LoVo (cell line): ENCODE measurements around the gene SPAG9.
"Not testable (repeated sequence)": the region's sequence is repeated elsewhere in the genome, so short reads cannot be mapped to it uniquely, and the experiment has no call there.

Source experiments
- DNase-seq: peaks from one replicate; pipeline ENCODE4 v3.0.0-alpha.2; 2016; ENCODE audit warnings: low spot score

SPAG9 gene

DNA sequence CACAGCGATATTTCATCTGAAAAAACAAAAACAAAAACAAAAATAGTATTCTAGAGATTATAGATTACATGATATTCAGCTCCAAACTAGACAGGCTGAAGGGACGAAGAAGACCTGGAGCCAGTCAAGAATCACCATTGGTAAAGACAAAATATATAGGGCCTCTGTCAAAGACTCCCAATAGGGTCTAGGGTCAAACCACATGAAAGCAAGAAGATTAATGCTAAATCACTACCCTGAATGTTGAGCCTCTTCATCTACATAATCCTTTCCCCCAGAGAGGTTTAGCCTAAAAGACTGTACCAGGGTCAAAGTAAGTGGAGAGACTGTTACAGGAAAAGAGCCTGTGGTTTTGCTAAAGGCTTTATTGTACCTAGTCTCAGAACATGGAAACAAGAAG is 21.9 kb upstream of the SPAG9 start:
- no peak for DNase-seq

DNA sequence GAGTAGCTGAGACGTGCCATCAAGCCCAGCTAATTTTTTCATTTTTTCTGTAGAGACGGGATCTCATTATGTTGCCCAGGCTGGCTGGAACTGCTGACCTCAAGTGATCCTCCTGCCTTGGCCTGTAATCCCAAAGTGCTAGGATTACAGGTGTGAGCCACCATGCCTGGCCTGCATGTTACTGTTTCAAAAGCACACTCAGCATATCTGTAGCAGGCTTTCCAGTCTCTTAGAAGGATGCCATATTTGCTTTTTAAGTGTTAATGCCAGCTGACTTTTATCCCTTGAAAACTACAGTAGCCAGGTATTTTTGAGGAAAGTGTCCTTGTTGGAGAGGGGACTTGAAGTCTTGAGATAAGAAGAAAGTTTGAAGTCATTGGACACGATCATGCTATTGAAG is 15.3 kb upstream of the SPAG9 start:
- no peak for DNase-seq

DNA sequence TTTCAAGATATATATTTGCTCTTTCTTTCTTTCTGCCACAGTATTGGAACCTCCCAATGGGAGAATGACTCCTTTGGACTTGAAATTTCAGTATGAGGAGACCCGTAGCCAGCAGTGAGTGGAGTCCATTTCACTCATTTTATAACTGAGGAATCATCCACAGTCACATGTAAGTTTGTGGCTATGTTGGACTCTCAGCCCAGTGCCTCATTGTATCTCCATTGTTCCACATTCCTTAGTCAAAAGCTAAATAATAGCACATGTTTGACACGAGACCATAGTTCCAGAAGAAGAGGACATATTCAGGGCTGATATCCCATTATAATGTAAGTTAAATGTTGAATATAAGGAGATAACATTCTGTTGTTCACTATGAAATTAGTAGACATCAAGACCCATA is 12.7 kb upstream of the SPAG9 start:
- DNase-seq: no peak

- DNase-seq: peak; percentile 42
Measured at GRCh38 chr17:51132964-51133319, 12.3 kb upstream of the SPAG9 start.

GRCh38 chr17:51128076-51128475 is 7.4 kb upstream of the SPAG9 start:
- DNase-seq: no peak

DNA sequence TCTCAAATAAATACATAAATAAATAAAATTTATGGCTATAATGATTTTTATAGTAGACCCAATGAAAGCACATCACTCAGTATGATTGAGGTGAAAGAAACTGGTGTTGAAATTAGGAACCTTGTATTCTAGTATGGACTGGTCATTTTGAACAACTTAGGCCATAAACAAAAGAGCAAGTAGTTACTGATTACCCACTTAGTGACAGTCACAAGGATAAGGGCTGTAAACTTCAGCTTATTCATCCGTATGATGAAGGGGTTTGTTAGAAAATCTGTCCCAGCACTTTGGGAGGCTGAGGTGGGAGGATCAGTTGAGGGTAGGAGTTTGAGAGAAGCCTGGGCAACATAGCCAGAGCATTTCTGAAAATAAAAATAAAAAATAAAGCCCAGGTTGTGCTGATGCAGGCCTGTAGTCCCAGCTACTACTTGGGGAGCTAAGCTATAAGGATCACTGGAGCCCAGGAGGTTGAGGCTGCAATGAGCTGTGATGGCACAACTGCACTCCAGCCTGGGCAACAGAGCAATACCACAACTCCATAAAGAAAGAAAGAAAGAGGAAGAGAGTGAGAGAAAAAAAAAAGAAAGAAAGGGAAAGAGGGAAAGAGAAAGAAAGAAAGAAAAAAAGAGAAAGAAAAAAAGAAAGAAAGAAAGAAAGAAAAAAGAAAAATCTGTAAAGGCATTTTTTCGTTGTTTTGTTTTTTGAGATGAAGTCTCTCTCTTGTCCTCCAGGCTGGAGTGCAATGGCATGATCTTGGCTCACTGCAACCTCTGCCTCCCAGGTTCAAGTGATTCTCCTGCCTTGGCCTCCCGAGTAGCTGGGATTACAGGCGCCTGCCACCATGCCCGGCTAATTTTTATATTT is 4.2 kb upstream of the SPAG9 start:
- no peak for DNase-seq

- DNase-seq: not testable (repeated sequence)
Measured at GRCh38 chr17:51122473-51123115, 1.9 kb upstream of the SPAG9 start.

DNA sequence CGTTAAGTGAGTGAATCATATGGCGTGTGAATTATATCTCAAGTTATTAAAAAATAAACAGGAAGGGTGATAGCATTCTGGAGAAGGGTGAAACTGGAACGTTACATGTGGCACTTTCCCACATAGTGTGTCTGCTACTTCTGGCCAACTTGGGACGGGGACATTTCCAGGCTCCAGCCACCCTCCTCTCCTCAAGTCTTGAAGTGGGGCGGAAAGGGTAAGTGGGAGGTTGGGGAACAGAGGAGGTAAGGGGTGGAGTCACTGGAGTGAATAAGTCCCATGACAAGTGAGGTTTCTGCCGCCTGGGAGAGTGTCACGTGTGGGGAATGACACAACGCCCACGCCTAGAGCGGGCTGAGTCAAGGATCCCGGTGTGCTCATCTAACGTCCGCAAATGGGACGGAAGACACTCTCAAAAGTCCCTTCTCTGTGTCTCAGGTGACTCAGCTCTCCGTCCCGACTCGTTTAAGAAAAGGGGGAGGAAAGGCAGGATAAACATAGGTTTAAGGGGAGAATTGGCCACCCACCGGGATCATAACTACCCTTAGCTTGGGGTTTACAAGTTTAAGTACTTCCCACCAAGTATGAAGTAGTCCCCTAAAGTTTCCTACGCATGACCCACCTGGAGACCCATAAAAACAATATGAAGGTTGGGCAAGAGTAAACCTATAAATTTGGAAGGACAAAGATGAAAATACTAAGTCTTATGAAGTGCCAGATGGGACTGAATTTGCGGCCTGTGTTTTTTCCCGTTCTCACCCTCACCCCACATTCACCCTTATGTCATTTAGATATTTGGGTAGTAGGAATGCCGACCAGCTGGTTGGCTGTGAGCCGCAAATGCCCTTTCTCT is 1.2 kb upstream of the SPAG9 start:
- DNase-seq: peak; percentile 95

- peak; percentile 11 for DNase-seq
Measured at GRCh38 chr17:51120357-51120738, 320 bp downstream of the SPAG9 start.

DNA sequence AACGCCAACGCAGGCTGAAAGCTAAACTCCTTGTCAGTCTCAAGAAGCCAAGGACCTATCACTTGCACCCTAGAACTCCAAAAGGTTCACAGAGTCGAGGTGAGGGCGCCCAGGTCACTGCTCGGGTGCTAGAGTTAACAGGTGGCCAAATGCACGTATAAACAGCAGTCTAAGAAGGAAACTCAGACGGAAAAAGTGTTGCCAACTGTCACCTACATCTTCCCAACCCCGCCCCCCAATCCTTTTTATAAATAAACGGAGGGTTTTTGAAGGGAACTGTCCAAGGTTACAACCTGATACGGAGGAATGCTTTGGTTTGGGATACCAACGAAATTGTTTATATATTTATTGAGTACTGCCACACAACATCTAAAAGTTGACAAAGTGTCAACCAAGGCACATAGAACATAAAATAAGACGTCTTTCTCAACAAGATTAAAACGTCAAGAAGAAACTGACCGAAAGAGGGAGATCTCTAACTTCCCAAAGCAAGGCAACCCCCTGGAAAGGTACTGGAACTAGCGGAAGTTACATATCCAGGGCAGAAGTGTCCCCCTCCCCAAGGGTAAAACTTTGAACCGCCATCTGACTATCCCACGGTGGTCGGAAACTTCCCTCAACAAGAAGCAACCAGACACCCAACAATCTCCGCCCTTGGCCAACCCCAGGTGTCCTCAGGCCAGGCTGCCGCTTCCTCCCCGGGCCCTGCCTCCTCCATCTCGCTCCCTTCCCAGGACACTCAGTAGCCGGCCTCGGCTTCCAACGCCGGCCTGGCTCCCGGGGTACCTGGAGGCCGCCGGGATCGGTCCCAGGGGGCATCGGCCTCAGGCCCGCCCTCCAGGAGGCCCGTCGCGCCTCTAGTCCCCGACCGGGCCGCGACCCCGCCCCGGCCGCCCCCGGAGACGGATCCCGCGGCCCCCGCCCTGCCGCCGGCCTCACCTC is 982 bp downstream of the SPAG9 start:
- DNase-seq: peak; percentile 38

DNA sequence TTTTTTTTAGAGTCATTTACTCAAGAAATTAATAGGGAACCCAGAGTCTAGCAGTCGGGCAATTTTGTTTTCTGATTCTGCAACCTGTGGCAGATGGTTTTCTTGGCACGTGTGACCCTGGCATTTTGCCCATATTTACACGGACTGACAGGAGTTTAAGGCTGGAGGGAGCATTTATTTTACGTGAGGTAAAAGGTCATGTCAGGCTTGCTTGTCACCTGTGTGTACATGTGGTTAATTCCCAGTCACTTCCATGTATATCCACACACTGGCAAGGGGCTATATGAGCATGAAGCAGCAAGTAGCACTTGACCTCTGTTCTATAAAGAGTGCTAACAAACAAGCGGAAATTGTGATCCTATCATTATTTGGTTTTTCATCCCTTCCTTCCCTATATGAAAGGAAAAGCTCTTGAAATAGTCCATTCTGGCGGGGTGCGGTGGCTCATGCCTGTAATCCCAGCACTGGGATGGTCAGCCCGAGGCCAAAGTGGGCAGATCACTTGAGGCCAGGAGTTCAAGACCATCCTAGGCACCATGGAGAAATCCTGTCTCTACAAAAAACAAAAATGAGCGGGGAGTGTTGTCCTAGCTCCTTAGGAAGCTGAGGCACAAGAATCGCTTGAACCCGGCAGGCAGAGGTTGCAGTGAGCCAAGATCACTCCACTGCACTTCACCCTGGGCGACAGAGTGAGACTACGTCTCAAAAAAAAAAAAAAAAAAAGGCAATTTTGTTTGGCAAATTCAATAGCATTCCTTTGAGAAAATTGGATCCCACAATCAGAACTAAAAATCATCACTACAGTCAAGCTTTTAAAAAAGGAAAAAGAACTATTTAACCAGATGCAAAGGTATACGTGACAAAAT is 2.1 kb downstream of the SPAG9 start:
- no peak for DNase-seq

GRCh38 chr17:51115179-51115578 is 5.5 kb downstream of the SPAG9 start:
- no peak for DNase-seq

DNA sequence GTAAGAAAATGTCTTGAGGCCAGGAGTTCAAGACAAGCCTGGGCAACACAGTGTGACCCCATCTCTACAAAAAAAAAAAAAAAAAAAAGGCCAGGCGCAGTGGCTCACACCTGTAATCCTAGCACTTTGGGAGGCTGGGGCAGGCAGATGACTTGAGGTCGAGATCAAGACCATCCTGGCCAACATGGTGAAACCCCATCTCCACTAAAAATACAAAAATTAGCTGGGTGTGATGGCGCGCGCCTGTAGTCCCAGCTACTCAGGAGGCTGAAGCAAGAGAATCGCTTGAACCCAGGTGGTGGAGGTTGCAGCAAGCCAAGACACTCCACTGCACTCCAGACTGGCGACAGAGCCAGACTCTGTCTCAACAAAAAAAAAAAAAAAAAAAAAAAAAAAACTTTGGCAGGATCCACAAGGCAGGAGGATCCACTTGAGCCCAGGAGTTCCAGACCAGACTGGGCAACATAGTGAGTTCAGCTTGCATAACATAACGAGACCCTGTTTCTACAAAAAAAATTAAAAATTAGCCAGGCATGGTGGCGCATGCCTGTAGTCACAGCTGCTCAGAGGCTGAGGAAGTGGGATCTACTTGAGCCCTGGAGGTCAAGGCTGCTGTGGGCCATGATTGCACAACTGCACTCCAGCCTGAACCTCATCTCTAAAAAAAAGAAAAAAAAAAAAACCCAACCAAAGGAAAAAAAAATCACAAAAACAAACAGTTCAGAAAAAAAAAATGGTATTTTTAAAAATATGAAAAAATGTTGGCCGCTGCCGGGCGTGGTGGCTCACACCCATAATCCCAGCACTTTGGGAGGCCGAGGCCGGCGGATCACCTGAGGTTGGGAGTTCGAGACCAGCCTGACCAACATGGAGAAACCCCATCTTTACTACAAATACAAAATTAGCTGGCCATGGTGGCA is 8.1 kb downstream of the SPAG9 start:
- DNase-seq: not testable (repeated sequence)

GRCh38 chr17:51107778-51108177 is 12.9 kb downstream of the SPAG9 start:
- DNase-seq: no peak

DNA sequence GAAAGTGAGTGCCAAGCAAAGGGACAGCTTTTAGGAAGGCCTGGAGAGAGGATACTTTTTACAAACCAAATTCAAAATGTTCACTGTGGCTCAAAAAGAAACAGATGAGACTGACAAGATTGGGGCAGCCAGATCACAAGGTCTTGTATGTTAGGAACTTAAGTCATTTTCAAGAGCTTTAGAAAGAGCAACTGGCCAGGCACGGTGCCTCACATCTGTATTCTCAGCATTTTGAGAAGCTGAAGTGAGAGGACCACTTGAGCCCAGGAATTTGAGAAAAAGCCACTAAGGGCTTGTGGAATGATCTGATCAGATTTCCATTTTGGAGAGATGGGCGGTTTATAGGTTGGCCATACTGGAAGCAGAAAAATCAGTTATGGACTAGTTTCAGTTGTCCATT is 17.2 kb downstream of the SPAG9 start:
- DNase-seq: no peak

DNA sequence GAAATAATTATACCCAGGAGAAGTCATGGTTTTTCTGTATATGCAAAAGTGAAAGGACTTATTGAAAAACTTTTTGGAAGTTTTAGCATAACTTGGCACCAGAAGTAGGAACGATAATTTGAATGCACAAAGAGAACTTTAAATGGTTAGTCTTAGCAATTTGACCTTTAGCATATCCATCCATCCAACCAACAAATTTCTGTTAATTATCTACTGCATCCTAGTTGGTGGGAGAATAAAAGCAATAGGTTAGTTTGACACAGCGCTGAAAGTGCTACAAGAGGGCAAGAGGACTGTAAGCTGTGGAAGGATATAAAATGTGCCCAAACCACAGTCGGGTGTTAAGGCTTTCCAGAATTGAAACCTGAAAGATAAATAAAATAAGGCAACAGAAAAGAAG is 17.6 kb downstream of the SPAG9 start:
- no peak for DNase-seq

DNA sequence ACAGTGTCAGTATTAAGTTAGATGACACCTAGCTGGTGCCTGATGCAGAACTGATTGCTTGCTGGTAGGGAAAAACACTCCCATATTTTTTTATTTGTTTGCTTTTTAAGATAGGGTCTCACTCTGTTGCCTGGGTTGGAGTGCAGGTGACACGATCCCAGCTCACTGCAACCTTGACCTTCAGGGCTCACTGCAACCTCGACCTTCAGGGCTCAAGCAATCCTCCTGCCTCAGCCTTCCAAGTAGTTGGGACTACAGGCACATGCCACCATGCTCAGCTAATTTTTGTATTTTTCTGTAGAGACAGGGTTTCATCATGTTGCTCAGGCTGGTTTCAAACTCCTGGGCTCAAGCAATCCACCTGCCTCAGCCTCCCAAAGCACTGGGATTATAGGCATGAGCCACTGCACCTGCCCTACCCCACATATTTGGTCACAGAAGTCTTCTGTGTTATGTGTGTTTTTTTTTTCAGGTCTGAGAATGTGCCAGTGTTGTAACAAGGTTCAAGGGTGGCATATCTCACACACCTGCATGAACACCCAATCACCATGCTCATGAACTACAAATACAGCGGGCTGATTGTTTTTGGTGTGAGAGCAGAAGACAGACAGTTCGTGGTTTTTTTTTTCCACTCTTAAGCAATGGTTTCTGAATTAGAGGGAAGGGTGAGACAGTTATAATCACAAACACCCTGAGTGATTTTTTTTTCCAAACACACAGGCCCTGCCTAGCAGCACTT is 22.8 kb downstream of the SPAG9 start:
- no peak for DNase-seq

DNA sequence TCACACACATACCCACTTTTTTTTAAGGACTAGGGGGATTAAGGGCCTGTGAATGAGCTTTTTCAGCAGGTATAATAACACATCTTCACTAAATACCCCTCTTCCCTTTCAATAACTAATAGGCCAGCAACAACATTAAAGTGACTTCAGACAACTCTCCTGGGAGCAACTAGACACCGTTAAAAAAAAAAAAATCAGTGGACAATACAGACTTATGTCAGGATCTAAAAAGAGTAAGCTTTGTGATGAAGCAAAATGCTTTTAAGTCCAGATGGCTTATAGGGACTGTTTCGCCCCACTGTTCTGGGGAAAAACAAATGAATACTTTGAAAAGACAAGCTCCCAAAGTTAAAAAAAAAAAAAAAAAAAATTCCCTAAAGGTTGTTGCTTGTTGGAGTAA is 29.0 kb downstream of the SPAG9 start:
- DNase-seq: no peak

DNA sequence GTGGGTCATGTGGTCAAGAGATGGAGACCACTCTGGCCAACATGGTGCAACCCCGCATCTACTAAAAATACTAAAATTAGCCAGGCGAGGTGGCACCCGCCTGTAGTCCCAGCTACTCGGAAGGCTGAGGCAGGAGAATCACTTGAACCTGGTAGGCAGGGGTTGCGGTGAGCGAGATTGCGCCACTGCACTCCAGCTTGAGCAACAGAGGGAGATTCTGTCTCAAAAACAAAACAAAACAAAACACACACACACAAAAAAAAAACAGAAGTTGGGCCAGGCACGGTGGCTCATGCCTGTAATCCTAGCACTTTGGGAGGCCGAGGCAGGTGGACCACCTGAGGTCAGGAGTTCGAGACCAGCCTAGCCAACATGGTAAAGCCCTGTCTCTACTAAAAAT is 31.8 kb downstream of the SPAG9 start:
- not testable (repeated sequence) for DNase-seq
